Fibroblast of the aortic adventitia (primary cell): ENCODE results near the gene RAB3B. TPM values are rescaled to one million over a fixed set of nuclear protein-coding genes. Genes with fewer than 3 reads are reported as not detected.

ENCODE experiments used
- DNase-seq: peaks from one replicate; pipeline ENCODE4 v3.0.0-alpha.2; 2010; ENCODE audit warnings: low read depth
- H3K4me3 ChIP-seq: 2 replicates; pipeline ENCODE4 v1.5.1; 2011; ENCODE audit warnings: low read depth, mild to moderate bottlenecking, control low read depth, low read length, moderate library complexity
- total RNA-seq: library from RNA; depleted of rRNA; stranded (reverse); fragments of >200 nt; gene quantifications from 2 replicates; pipeline ENCODE4 v1.2.3, GENCODE V29; 2012; ENCODE audit warnings: low replicate concordance
- TF ChIP-seq, protein P1 (sequence below): IDR thresholded peaks from 2 replicates; pipeline ENCODE4 v1.5.1; 2011; ENCODE audit warnings: mild to moderate bottlenecking, low read length, control low read depth, inconsistent platforms; ENCODE audit not compliant: insufficient read depth

Gene RAB3B
- total RNA-seq, 1 donor: 63.4 TPM

GRCh38 chr1:51986718-51987117 is 3.8 kb downstream of the RAB3B start:
- TF ChIP-seq, protein P1, sequence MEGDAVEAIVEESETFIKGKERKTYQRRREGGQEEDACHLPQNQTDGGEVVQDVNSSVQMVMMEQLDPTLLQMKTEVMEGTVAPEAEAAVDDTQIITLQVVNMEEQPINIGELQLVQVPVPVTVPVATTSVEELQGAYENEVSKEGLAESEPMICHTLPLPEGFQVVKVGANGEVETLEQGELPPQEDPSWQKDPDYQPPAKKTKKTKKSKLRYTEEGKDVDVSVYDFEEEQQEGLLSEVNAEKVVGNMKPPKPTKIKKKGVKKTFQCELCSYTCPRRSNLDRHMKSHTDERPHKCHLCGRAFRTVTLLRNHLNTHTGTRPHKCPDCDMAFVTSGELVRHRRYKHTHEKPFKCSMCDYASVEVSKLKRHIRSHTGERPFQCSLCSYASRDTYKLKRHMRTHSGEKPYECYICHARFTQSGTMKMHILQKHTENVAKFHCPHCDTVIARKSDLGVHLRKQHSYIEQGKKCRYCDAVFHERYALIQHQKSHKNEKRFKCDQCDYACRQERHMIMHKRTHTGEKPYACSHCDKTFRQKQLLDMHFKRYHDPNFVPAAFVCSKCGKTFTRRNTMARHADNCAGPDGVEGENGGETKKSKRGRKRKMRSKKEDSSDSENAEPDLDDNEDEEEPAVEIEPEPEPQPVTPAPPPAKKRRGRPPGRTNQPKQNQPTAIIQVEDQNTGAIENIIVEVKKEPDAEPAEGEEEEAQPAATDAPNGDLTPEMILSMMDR: no peak
- DNase-seq: no peak
- no peak overlapping the region for H3K4me3 ChIP-seq

GRCh38 chr1:51982161-51982560 is 8.3 kb downstream of the RAB3B start:
- DNase-seq: no peak
- no peak overlapping the region for H3K4me3 ChIP-seq
- TF ChIP-seq, protein P1: no peak

GRCh38 chr1:51981555-51981954 is 8.9 kb downstream of the RAB3B start:
- H3K4me3 ChIP-seq: no peak overlapping the region
- no peak for DNase-seq

DNA sequence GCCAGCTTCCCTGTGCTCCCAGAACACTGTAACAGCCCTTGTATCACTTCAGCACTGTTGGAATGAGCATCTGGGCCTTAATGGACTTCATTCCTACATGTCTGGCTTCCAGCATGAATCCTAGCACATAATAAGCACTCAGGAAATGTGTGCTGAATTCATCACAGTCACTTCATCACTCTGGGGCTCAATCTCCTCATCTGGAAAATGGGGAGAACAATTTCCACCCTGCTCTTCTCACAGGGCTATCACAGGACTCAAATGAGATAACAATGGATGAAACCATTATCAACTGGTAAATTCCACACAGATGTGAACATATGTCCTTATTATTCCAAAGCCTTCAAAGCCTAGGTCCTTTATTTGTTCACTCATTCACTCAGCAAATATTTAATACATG is 12.4 kb downstream of the RAB3B start:
- no peak overlapping the region for H3K4me3 ChIP-seq
- DNase-seq: no peak
- TF ChIP-seq, protein P1: no peak

More at GRCh38 chr1:51981555-51981954, 8.9 kb downstream of the RAB3B start:
- TF ChIP-seq, protein P1: no peak

GRCh38 chr1:51976846-51977602 is 13.5 kb downstream of the RAB3B start:
- no peak overlapping the region for H3K4me3 ChIP-seq
- TF ChIP-seq, protein P1: no peak
- no peak for DNase-seq

DNA sequence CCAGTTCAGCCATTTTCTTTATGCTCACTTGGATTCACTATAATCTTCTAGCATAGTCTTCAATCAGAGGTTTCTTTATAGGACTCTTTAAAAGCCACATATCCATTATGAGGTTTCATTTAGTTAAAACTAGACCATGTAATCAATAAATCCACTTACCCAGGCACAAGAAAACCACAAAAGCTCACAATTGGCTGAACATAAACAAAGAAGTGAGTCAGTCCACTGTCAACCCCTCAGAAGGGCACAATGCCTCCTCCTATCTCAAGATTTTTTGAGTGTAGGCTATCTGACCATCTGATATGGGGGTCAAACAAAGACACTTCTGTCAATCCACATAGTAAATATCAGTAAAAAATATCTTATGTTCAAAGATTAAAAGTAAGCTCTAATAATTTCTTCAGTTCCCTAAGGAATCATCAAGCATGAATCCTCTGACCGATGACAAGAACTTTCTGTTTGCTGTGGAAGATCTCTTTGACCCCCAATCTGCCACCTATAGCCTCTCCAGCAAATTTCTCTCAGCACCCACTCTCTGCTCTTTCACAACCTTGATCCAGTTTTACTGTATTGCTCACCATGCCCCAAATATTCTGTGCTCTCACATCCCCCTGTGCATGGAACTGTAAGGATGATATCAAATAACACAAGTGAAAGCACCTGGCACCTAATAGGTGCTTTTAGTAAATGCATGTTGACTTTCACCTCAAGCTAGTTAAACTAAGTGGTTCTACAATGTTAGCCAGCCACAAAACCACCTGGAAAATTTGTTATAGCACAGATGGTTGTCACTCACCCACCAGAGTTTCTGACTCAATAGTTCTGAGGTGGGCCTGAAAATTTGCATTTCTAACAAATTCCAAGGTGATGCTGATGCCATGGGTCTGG is 16.7 kb downstream of the RAB3B start:
- H3K4me3 ChIP-seq: no peak overlapping the region
- DNase-seq: no peak
- TF ChIP-seq, protein P1: no peak
